Ascending aorta (tissue), 2 donors: ENCODE data around the gene MORC4. TPM values are rescaled to one million over a fixed set of nuclear protein-coding genes. Genes with fewer than 3 reads are reported as not detected.
"Not testable (repeated sequence)": the region's sequence is repeated elsewhere in the genome, so short reads cannot be mapped to it uniquely, and the experiment has no call there.

Experiments
- DNase-seq, 2 donors: peaks; one replicate each; pipeline ENCODE4 v3.0.0-alpha.2; 2019; ENCODE audit warnings: low spot score in 2 of 2
- H3K27ac ChIP-seq, 2 donors: fragments of 200-600 bp; sonication (generic); one replicate each; pipeline ENCODE4 v1.5.1; 2016 to 2017; ENCODE audit warnings: mild to moderate bottlenecking in 1 of 2
- H3K27me3 ChIP-seq: fragments of 200-600 bp; sonication (generic); one replicate; pipeline ENCODE4 v1.5.1; 2017
- H3K36me3 ChIP-seq, 2 donors: fragments of 200-600 bp; sonication (generic); one replicate each; pipeline ENCODE4 v1.5.1; 2016
- H3K4me1 ChIP-seq, 2 donors: fragments of 200-600 bp; sonication (generic); one replicate each; pipeline ENCODE4 v1.5.1; 2016 to 2017; ENCODE audit warnings: mild to moderate bottlenecking in 1 of 2
- H3K4me3 ChIP-seq, 2 donors: fragments of 200-600 bp; sonication (generic); one replicate each; pipeline ENCODE4 v1.5.1; 2016 to 2017; ENCODE audit warnings: mild to moderate bottlenecking in 1 of 2
- H3K9me3 ChIP-seq, 2 donors: fragments of 200-600 bp; sonication (generic); one replicate each; pipeline ENCODE4 v1.5.1; 2016
- CTCF ChIP-seq, 3 experiments: fragments of 200-600 bp in 2 of 3; fragments of 450-650 bp in 1 of 3; sonication (generic) in 2 of 3; IDR thresholded peaks; one replicate each; pipeline ENCODE4 v1.5.1; 2016 to 2019; ENCODE audit warnings: antibody characterized with exemption in 3 of 3, mild to moderate bottlenecking in 1 of 3, moderate library complexity in 1 of 3
- intact Hi-C: fragments of 100-400 bp; cut with DNase I; formaldehyde crosslinking; loops from one replicate; pipeline ENCODE4 v1.15.1; 2023
- total RNA-seq: library from RNA; depleted of rRNA; stranded (reverse); fragments of >200 nt; gene quantifications from one replicate; pipeline ENCODE4 v1.1.0, GENCODE V29; 2016

MORC4 gene
- total RNA-seq, 1 donor from 2014 or later: 7.1 TPM

- Histone ChIP-seq H3K9me3 (no peaks in the 10 kb centered on the region), H3K27me3 (no peaks in the 10 kb centered on the region), H3K36me3 (no peaks in the 10 kb centered on the region), H3K4me3 (no peak overlapping the region), H3K4me1 (no peaks in the 10 kb centered on the region), H3K27ac (no peak overlapping the region)
- intact Hi-C loops: no loop called here
- no peak for DNase-seq
- TF ChIP-seq CTCF (IDR thresholded peaks at IDR 0.05): no peak
These were observed 23.6 kb downstream of the MORC4 start for GRCh38 chrX:106976416-106976815.

GRCh38 chrX:106973433-106974149 lies 26.4 kb downstream of the MORC4 start:
- no peak for DNase-seq
- Histone ChIP-seq H3K27me3 (no peaks in the 10 kb centered on the region), H3K27ac (no peak overlapping the region)

GRCh38 chrX:106972896-106973295 lies 27.1 kb downstream of the MORC4 start:
- H3K4me3 ChIP-seq: no peak overlapping the region
- H3K36me3 ChIP-seq: no peaks in the 10 kb centered on the region
- H3K4me1 ChIP-seq: no peaks in the 10 kb centered on the region
- H3K27ac ChIP-seq: no peak overlapping the region
- intact Hi-C loops: no loop called here
- H3K27me3 ChIP-seq: no peaks in the 10 kb centered on the region
- DNase-seq: no peak
- no peak for TF ChIP-seq CTCF (IDR thresholded peaks at IDR 0.05)
- no peaks in the 10 kb centered on the region for H3K9me3 ChIP-seq

More at GRCh38 chrX:106973433-106974149, 26.4 kb downstream of the MORC4 start:
- no peak overlapping the region for H3K4me3 ChIP-seq
- no peaks in the 10 kb centered on the region for H3K36me3 ChIP-seq
- no peak for TF ChIP-seq CTCF (IDR thresholded peaks at IDR 0.05)
- intact Hi-C loops: no loop called here
- H3K4me1 ChIP-seq: no peaks in the 10 kb centered on the region
- no peaks in the 10 kb centered on the region for H3K9me3 ChIP-seq

- H3K27ac ChIP-seq, H3K4me1 ChIP-seq, DNase-seq, H3K4me3 ChIP-seq, H3K9me3 ChIP-seq, H3K36me3 ChIP-seq, intact Hi-C loops, H3K27me3 ChIP-seq: not testable (repeated sequence)
These were observed 33.5 kb downstream of the MORC4 start for GRCh38 chrX:106966547-106966946.

GRCh38 chrX:106964290-106964689 lies 35.7 kb downstream of the MORC4 start:
- intact Hi-C loops: no loop called here
- DNase-seq: no peak

More at GRCh38 chrX:106964290-106964689, 35.7 kb downstream of the MORC4 start:
- no peak for TF ChIP-seq CTCF (IDR thresholded peaks at IDR 0.05)
- H3K27ac ChIP-seq: no peak overlapping the region
- H3K36me3 ChIP-seq: peaks cover 0 to 11% of the 10 kb centered on the region in 2 donors
- no peaks in the 10 kb centered on the region for H3K4me1 ChIP-seq
- H3K9me3 ChIP-seq: no peaks in the 10 kb centered on the region
- H3K27me3 ChIP-seq: no peaks in the 10 kb centered on the region
- H3K4me3 ChIP-seq: no peak overlapping the region
